WTC11 (cell line): Measurements from ENCODE around the gene MED23. TPM values are rescaled to one million over a fixed set of nuclear protein-coding genes. Genes with fewer than 3 reads are reported as not detected.

Experiments used
- ATAC-seq: fragments of 200-7000 bp; cut with Tn5 transposase; 2 replicates; pipeline ENCODE4 v1.10.0; 2021; ENCODE audit warnings: mild to moderate bottlenecking, moderate library complexity
- CTCF ChIA-PET: fragments of 300-600 bp; sonication (Branson Sonifier 250); formaldehyde crosslinking; loops from one replicate; lab custom pipeline; 2021; ENCODE audit warnings: antibody characterized with exemption; lab: Charles Lee
- POLR2A ChIA-PET: fragments of 350-600 bp; sonication (Branson Sonifier 250); formaldehyde crosslinking; loops from one replicate; lab custom pipeline; 2021; ENCODE audit warnings: antibody characterized with exemption; lab: Charles Lee
- DNase-seq: peaks from one replicate; pipeline ENCODE4 v3.0.0; 2021; ENCODE audit warnings: low spot score
- H3K27ac Mint-ChIP-seq: 2 replicates; pipeline ENCODE4 v1.8.0; 2021; ENCODE audit warnings: mixed read lengths
- H3K27me3 Mint-ChIP-seq: 2 replicates; pipeline ENCODE4 v1.8.0; 2021; ENCODE audit warnings: low read depth, mild to moderate bottlenecking, moderate library complexity, mixed read lengths
- H3K36me3 Mint-ChIP-seq: 2 replicates; pipeline ENCODE4 v1.8.0; 2021; ENCODE audit warnings: mixed read lengths
- H3K4me1 Mint-ChIP-seq: 2 replicates; pipeline ENCODE4 v1.8.0; 2022; ENCODE audit warnings: mixed read lengths
- H3K4me3 Mint-ChIP-seq: 2 replicates; pipeline ENCODE4 v1.8.0; 2021; ENCODE audit warnings: mild to moderate bottlenecking, moderate library complexity, mixed read lengths
- H3K9me3 Mint-ChIP-seq: 2 replicates; pipeline ENCODE4 v1.8.0; 2021; ENCODE audit warnings: mixed read lengths
- AFF4 ChIP-seq: sonication (generic); formaldehyde crosslinking; IDR thresholded peaks from 2 replicates; pipeline ENCODE4 v1.8.1; 2023; ENCODE audit warnings: mild to moderate bottlenecking, missing genetic modification reagents, borderline replicate concordance
- ATF1 ChIP-seq: sonication (generic); formaldehyde crosslinking; IDR thresholded peaks from 2 replicates; pipeline ENCODE4 v1.8.1; 2023; ENCODE audit warnings: mild to moderate bottlenecking, moderate library complexity, missing genetic modification reagents
- ATF2 ChIP-seq: sonication (generic); formaldehyde crosslinking; IDR thresholded peaks from 2 replicates; pipeline ENCODE4 v1.8.1; 2022; ENCODE audit warnings: low read depth, missing genetic modification reagents, borderline replicate concordance
- CBFB ChIP-seq: sonication (generic); formaldehyde crosslinking; IDR thresholded peaks from 2 replicates; pipeline ENCODE4 v1.8.1; 2022; ENCODE audit warnings: mild to moderate bottlenecking, low read depth, missing genetic modification reagents
- CTCF ChIP-seq: fragments of 200-600 bp; IDR thresholded peaks from 2 replicates; pipeline ENCODE4 v1.8.0; 2022; ENCODE audit warnings: antibody characterized with exemption
- E2F1 ChIP-seq: sonication (generic); formaldehyde crosslinking; IDR thresholded peaks from 2 replicates; pipeline ENCODE4 v1.8.0; 2022; ENCODE audit warnings: mild to moderate bottlenecking, missing genetic modification reagents
- E2F5 ChIP-seq: sonication (generic); formaldehyde crosslinking; IDR thresholded peaks from 2 replicates; pipeline ENCODE4 v1.8.1; 2022; ENCODE audit warnings: mild to moderate bottlenecking, moderate library complexity, missing genetic modification reagents
- EMX1 ChIP-seq: fragments of 250-450 bp; sonication (Bioruptor Pico); IDR thresholded peaks from 2 replicates; pipeline ENCODE4 v1.8.0; 2021; ENCODE audit warnings: mild to moderate bottlenecking
- FOXJ3 ChIP-seq: sonication (generic); formaldehyde crosslinking; IDR thresholded peaks from 2 replicates; pipeline ENCODE4 v1.9.0; 2021; ENCODE audit warnings: missing genetic modification reagents, mild to moderate bottlenecking, borderline replicate concordance
- GRHL2 ChIP-seq: fragments of 250-450 bp; sonication (Bioruptor Pico); IDR thresholded peaks from 2 replicates; pipeline ENCODE4 v1.8.0; 2022; ENCODE audit warnings: mild to moderate bottlenecking, moderate library complexity; ENCODE audit not compliant: insufficient replicate concordance, severe bottlenecking
- HMGA2 ChIP-seq: fragments of 250-450 bp; sonication (Bioruptor Pico); IDR thresholded peaks from 2 replicates; pipeline ENCODE4 v1.4.0; 2021; ENCODE audit warnings: mild to moderate bottlenecking, moderate library complexity
- MXD4 ChIP-seq: fragments of 250-450 bp; sonication (Bioruptor Pico); IDR thresholded peaks from 2 replicates; pipeline ENCODE4 v1.8.0; 2021; ENCODE audit warnings: mild to moderate bottlenecking, moderate library complexity, borderline replicate concordance
- PREB ChIP-seq: sonication (generic); formaldehyde crosslinking; IDR thresholded peaks from 2 replicates; pipeline ENCODE4 v1.8.1; 2022; ENCODE audit warnings: mild to moderate bottlenecking, missing genetic modification reagents, moderate library complexity, borderline replicate concordance
- SMAD3 ChIP-seq: sonication (generic); formaldehyde crosslinking; IDR thresholded peaks from 2 replicates; pipeline ENCODE4 v1.8.0; 2022; ENCODE audit warnings: missing genetic modification reagents, mild to moderate bottlenecking, borderline replicate concordance
- SOX15 ChIP-seq: fragments of 250-450 bp; sonication (Bioruptor Pico); IDR thresholded peaks from 2 replicates; pipeline ENCODE4 v1.9.0; 2021; ENCODE audit warnings: mild to moderate bottlenecking
- SP1 ChIP-seq: sonication (generic); formaldehyde crosslinking; conservative IDR thresholded peaks from 2 replicates; pipeline ENCODE4 v1.8.1; 2022; ENCODE audit warnings: missing genetic modification reagents
- TEAD1 ChIP-seq: sonication (generic); formaldehyde crosslinking; IDR thresholded peaks from 2 replicates; pipeline ENCODE4 v1.8.0; 2022; ENCODE audit warnings: mild to moderate bottlenecking, missing genetic modification reagents
- ZBTB43 ChIP-seq: sonication (generic); formaldehyde crosslinking; IDR thresholded peaks from 2 replicates; pipeline ENCODE4 v1.8.1; 2023; ENCODE audit warnings: mild to moderate bottlenecking, missing genetic modification reagents
- ZNF423 ChIP-seq: fragments of 250-450 bp; sonication (Bioruptor Pico); IDR thresholded peaks from 2 replicates; pipeline ENCODE4 v2.1.2; 2022; ENCODE audit warnings: mild to moderate bottlenecking, moderate library complexity
- total RNA-seq: library from RNA; stranded (reverse); gene quantifications from 3 replicates; pipeline ENCODE4 v1.2.3, GENCODE V29; 2021

The MED23 gene
- total RNA-seq, 1 experiment from 2014 or later: 19.0 TPM

- DNase-seq (no peak), ATAC-seq (no peak)
- Mint-ChIP-seq H3K36me3 (no peaks in the 10 kb centered on the region), H3K4me3 (no peak overlapping the region), H3K4me1 (no peaks in the 10 kb centered on the region), H3K9me3 (peaks cover 5% of the 10 kb centered on the region; the same call in 1 of the 2 replicates), H3K27ac (no peak overlapping the region), H3K27me3 (peaks cover 23% of the 10 kb centered on the region)
- TF ChIP-seq CBFB (CRISPR knock-in tag) (no peak), ATF1 (no peak), ZNF423 (CRISPR knock-in tag) (no peak), SMAD3 (no peak), TEAD1 (CRISPR knock-in tag) (no peak)
- POLR2A ChIA-PET: no interaction called here
- CTCF ChIA-PET: no interaction called here
Measured at GRCh38 chr6:131660195-131660594, 32.2 kb upstream of the MED23 start.

GRCh38 chr6:131658287-131658686 lies 30.2 kb upstream of the MED23 start:
- CTCF ChIA-PET: no interaction called here
- Mint-ChIP-seq H3K27me3 (peaks cover 26% of the 10 kb centered on the region), H3K4me1 (no peaks in the 10 kb centered on the region), H3K36me3 (no peaks in the 10 kb centered on the region), H3K4me3 (no peak overlapping the region), H3K27ac (no peak overlapping the region), H3K9me3 (peaks cover 5% of the 10 kb centered on the region; the same call in 1 of the 2 replicates)
- ATAC-seq (no peak), DNase-seq (no peak)
- POLR2A ChIA-PET: no interaction called here
- TF ChIP-seq EMX1 (CRISPR knock-in tag): no peak
- TF ChIP-seq MXD4 (CRISPR knock-in tag): no peak
- no peak for TF ChIP-seq GRHL2 (CRISPR knock-in tag)
- TF ChIP-seq PREB (CRISPR knock-in tag): no peak
- no peak for TF ChIP-seq HMGA2 (CRISPR knock-in tag)
- no peak for TF ChIP-seq CTCF
- TF ChIP-seq FOXJ3: no peak
- TF ChIP-seq AFF4 (CRISPR knock-in tag): no peak
- no peak for TF ChIP-seq ZNF423 (CRISPR knock-in tag)
- TF ChIP-seq E2F1 (CRISPR knock-in tag): no peak

GRCh38 chr6:131657630-131658111 lies 29.6 kb upstream of the MED23 start:
- no peaks in the 10 kb centered on the region for H3K36me3 Mint-ChIP-seq
- DNase-seq (no peak), ATAC-seq (no peak)
- H3K9me3 Mint-ChIP-seq: peaks cover under 1% of the 10 kb centered on the region; the same call in 1 of the 2 replicates
- H3K4me3 Mint-ChIP-seq: no peak overlapping the region
- POLR2A ChIA-PET: interaction anchor here (0.6 kb wide), 1 partner anchor 252 kb away, joined by 3 read pairs; no protein-coding TSS in a partner anchor
- H3K27ac Mint-ChIP-seq: no peak overlapping the region
- H3K27me3 Mint-ChIP-seq: peaks cover 30% of the 10 kb centered on the region
- CTCF ChIA-PET: no interaction called here
- H3K4me1 Mint-ChIP-seq: no peaks in the 10 kb centered on the region
- TF ChIP-seq SOX15 (CRISPR knock-in tag) (no peak), ATF2 (CRISPR knock-in tag) (no peak), SP1 (CRISPR knock-in tag) (no peak), E2F1 (CRISPR knock-in tag) (no peak), E2F5 (CRISPR knock-in tag) (no peak), ZBTB43 (no peak), SMAD3 (no peak)
